K562 (cell line): Measurements from ENCODE around the gene NUBP2. TPM values are rescaled to one million over a fixed set of nuclear protein-coding genes. Genes with fewer than 3 reads are reported as not detected.

Source experiments
- ATAC-seq: fragments of 200-7000 bp; cut with Tn5 transposase; 3 replicates; pipeline ENCODE4 v1.9.1; 2020; ENCODE audit warnings: moderate library complexity
- BruUV-seq: library from RNA; stranded (reverse); fragments of 400-500 nt; replicated peaks from 2 replicates; lab custom pipeline; 2021; lab: Mats Ljungman, UMichigan
- CTCF ChIA-PET: fragments of 300-600 bp; formaldehyde crosslinking; extraction: SDS; loops from one replicate; lab custom pipeline; 2021; ENCODE audit warnings: low intra/inter-chr PET ratio; lab: Yijun Ruan, JAX
- POLR2A ChIA-PET: fragments of 300-600, 350-650 bp; sonication (Branson Sonifier 250); formaldehyde crosslinking; extraction: SDS; loops from one replicate; lab custom pipeline; 2021; ENCODE audit warnings: antibody characterized with exemption, inconsistent platforms; lab: Yijun Ruan, JAX
- DNase-seq, 4 experiments: peaks; one replicate each; pipeline versions ENCODE4 v3.0.0 to v3.0.0-alpha.2; 2011 to 2018; ENCODE audit warnings: low spot score in 3 of 4, mixed read lengths in 3 of 4; ENCODE audit errors: extremely low read depth in 1 of 4
- FAIRE-seq: peaks from 2 replicates; lab custom pipeline; 2011; peaks lifted over from hg19 to GRCh38; lab: Jason Lieb, UNC
- H2AFZ ChIP-seq: 2 replicates; pipeline ENCODE4 v1.6.0; 2011; ENCODE audit warnings: low read depth, low read length, control low read depth, inconsistent platforms
- H3K27ac ChIP-seq: fragments of 200-600 bp; 3 replicates; pipeline ENCODE4 v1.8.0; 2011; ENCODE audit warnings: low read depth, mild to moderate bottlenecking, control low read depth, inconsistent platforms, low read length, moderate library complexity, mixed read lengths; ENCODE audit errors: extremely low read depth
- H3K27me3 ChIP-seq, 2 experiments: fragments of 300-600 bp in 1 of 2; 2 replicates in 1 of 2; 3 replicates in 1 of 2; pipeline versions ENCODE4 v1.6.0 to v1.8.0; 2011; ENCODE audit warnings: inconsistent platforms in 2 of 2, low read length in 2 of 2, mild to moderate bottlenecking in 1 of 2, mixed read lengths in 1 of 2, moderate library complexity in 1 of 2; ENCODE audit not compliant: control insufficient read depth in 2 of 2, insufficient read depth in 2 of 2
- H3K36me3 ChIP-seq: fragments of 300-600 bp; 3 replicates; pipeline ENCODE4 v1.8.0; 2011; ENCODE audit warnings: mild to moderate bottlenecking, low read length, inconsistent platforms; ENCODE audit not compliant: control insufficient read depth, insufficient read depth
- H3K4me1 ChIP-seq, 2 experiments: fragments of 200-600 bp in 1 of 2; replicated peaks in 1 of 2; 2 replicates in 1 of 2; 3 replicates in 1 of 2; pipeline versions ENCODE4 v1.5.1 to v1.8.0; 2011; ENCODE audit warnings: inconsistent platforms in 2 of 2, low read length in 2 of 2, mild to moderate bottlenecking in 1 of 2, mixed read lengths in 1 of 2, moderate library complexity in 1 of 2; ENCODE audit not compliant: control insufficient read depth in 2 of 2, insufficient read depth in 2 of 2
- H3K4me2 ChIP-seq: 2 replicates; pipeline ENCODE4 v1.6.1; 2011; ENCODE audit warnings: low read length, control low read depth, inconsistent platforms, mixed read lengths; ENCODE audit not compliant: insufficient read depth
- H3K4me3 ChIP-seq: fragments of 200-600 bp; sonication (generic), shearing (Covaris generic); 2 replicates; pipeline ENCODE4 v1.5.1; 2016; ENCODE audit warnings: control low read depth, inconsistent platforms
- H3K79me2 ChIP-seq: fragments of 200-600 bp; 3 replicates; pipeline ENCODE4 v1.8.0; 2011; ENCODE audit warnings: low read length, inconsistent platforms; ENCODE audit not compliant: control insufficient read depth, insufficient read depth
- H3K9ac ChIP-seq, 2 experiments: 2 replicates each; pipeline versions ENCODE4 v1.6.0 to v1.6.1; 2011; ENCODE audit warnings: low read depth in 2 of 2, low read length in 2 of 2, control low read depth in 1 of 2, inconsistent platforms in 1 of 2, mild to moderate bottlenecking in 1 of 2, mixed read lengths in 1 of 2; ENCODE audit not compliant: insufficient read depth in 1 of 2
- H3K9me1 ChIP-seq: one replicate; pipeline ENCODE4 v1.6.0; 2011; ENCODE audit warnings: inconsistent platforms, mild to moderate bottlenecking, low read length, moderate library complexity; ENCODE audit not compliant: control insufficient read depth, insufficient read depth
- H3K9me3 ChIP-seq: replicated peaks from 2 replicates; pipeline ENCODE4 v1.5.1; 2011; ENCODE audit warnings: low read depth, low read length, inconsistent platforms; ENCODE audit not compliant: control insufficient read depth, insufficient read depth
- H4K20me1 ChIP-seq: replicated peaks from 2 replicates; pipeline ENCODE4 v1.6.1; 2011; ENCODE audit warnings: low read length, inconsistent platforms, mixed read lengths; ENCODE audit not compliant: control insufficient read depth, insufficient read depth
- JUND ChIP-seq, 2 experiments: IDR thresholded peaks; 2 replicates in 1 of 2; 3 replicates in 1 of 2; pipeline ENCODE4 v1.6.1; 2011; ENCODE audit warnings: borderline replicate concordance in 2 of 2, low read depth in 2 of 2, low read length in 2 of 2, improper control_type of control experiment in 1 of 2, missing biosample characterization in 1 of 2, missing genetic modification characterization in 1 of 2, missing genetic modification reagents in 1 of 2
- KLF6 ChIP-seq: fragments of 250-450 bp; sonication (Bioruptor Pico); IDR thresholded peaks from 2 replicates; pipeline ENCODE4 v1.4.0; 2020; ENCODE audit warnings: mild to moderate bottlenecking, moderate library complexity, borderline replicate concordance
- POLR2G ChIP-seq: fragments of 200-400 bp; formaldehyde crosslinking; IDR thresholded peaks from 2 replicates; pipeline ENCODE4 v1.6.1; 2017; ENCODE audit warnings: low read depth, mild to moderate bottlenecking, antibody characterized with exemption, low read length, moderate library complexity
- PURB ChIP-seq: sonication (generic); formaldehyde crosslinking; IDR thresholded peaks from 2 replicates; pipeline ENCODE4 v1.9.0; 2021; ENCODE audit warnings: low read depth, mild to moderate bottlenecking, missing genetic modification reagents
- RBM14 ChIP-seq: fragments of 200-400 bp; formaldehyde crosslinking; IDR thresholded peaks from 2 replicates; pipeline ENCODE4 v1.6.1; 2018; ENCODE audit warnings: low read depth, mild to moderate bottlenecking, low read length, moderate library complexity, borderline replicate concordance; ENCODE audit not compliant: insufficient read depth
- ZNF212 ChIP-seq: fragments of 450-650 bp; formaldehyde crosslinking; IDR thresholded peaks from 2 replicates; pipeline ENCODE4 v1.4.0; 2020; ENCODE audit warnings: mild to moderate bottlenecking
- ZNF830 ChIP-seq: fragments of 250-450 bp; sonication (Bioruptor Pico); IDR thresholded peaks from 2 replicates; pipeline ENCODE4 v1.5.0; 2021; ENCODE audit warnings: mild to moderate bottlenecking
- WGBS: fragments of 100-300 bp; shearing (Covaris generic); methylation state at CpG from one replicate; pipeline ENCODE4 v1.1.6; 2016; ENCODE audit warnings: low coverage, mixed read lengths; ENCODE audit not compliant: insufficient coverage; ENCODE audit errors: missing lambda C conversion rate; 5-methylcytosine and 5-hydroxymethylcytosine counted together
- in situ Hi-C: fragments of 300-500 bp; cut with MboI; formaldehyde crosslinking; loops from 4 replicates; pipeline ENCODE4 v1.15.0; 2018; ENCODE audit warnings: inconsistent platforms, mixed read lengths
- intact Hi-C: fragments of 100-400 bp; cut with micrococcal nuclease; formaldehyde crosslinking; loops from 2 replicates; pipeline ENCODE4 v1.14.2; 2022
- polyA plus RNA-seq, 8 experiments: library from polyadenylated mRNA; depleted of rRNA in 4 of 8; stranded (reverse) in 5 of 8; unstranded in 3 of 8; fragments of >200 nt; fragmentation: Nextera tagmentation in 2 of 8; fragmentation: Illumina TruSeq in 1 of 8; extraction: Ambion mirVana in 2 of 8; extraction: Trizol in 1 of 8; gene quantifications; 2 replicates each; pipeline versions ENCODE4 v1.2.1 to v1.2.3, GENCODE V29; 2011 to 2014; ENCODE audit warnings: inconsistent platforms in 1 of 8, missing spikeins in 1 of 8
- total RNA-seq, 7 experiments: library from RNA; depleted of rRNA in 6 of 7; stranded (reverse); fragments of >200 nt in 6 of 7; fragmentation: Illumina TruSeq in 2 of 7; extraction: Trizol in 2 of 7; gene quantifications; 2 replicates each; pipeline versions ENCODE4 v1.2.1 to v1.2.3, GENCODE V29; 2011 to 2021; ENCODE audit warnings: low replicate concordance in 1 of 7
- TF ChIP-seq, protein P1 (sequence below): sonication (generic); formaldehyde crosslinking; IDR thresholded peaks from 2 replicates; pipeline ENCODE4 v1.8.0; 2023; ENCODE audit warnings: mild to moderate bottlenecking, missing genetic modification reagents
- TF ChIP-seq, protein P2 (sequence below): fragments of 250-450 bp; sonication (Bioruptor Pico); IDR thresholded peaks from 2 replicates; pipeline ENCODE4 v1.8.0; 2021; ENCODE audit warnings: moderate library complexity, mild to moderate bottlenecking, inconsistent platforms
- TF ChIP-seq, protein P3 (sequence below), 2 experiments: fragments of 200-800 bp in 1 of 2; sonication (Bioruptor generic) in 1 of 2; sonication (generic) in 1 of 2; formaldehyde crosslinking in 1 of 2; IDR thresholded peaks in 1 of 2; conservative IDR thresholded peaks in 1 of 2; 2 replicates each; pipeline versions ENCODE4 v1.5.0 to v1.6.1; 2016 to 2020; ENCODE audit warnings: missing compliant biosample characterization in 1 of 2, missing genetic modification characterization in 1 of 2, missing genetic modification reagents in 1 of 2

Gene NUBP2
- total and polyA plus RNA-seq, 9 of the 15 experiments (the other 6 are each of a cell fraction or from before 2014, with no cell fraction given) = 1.8 to 115 (median 24.0) TPM

DNA sequence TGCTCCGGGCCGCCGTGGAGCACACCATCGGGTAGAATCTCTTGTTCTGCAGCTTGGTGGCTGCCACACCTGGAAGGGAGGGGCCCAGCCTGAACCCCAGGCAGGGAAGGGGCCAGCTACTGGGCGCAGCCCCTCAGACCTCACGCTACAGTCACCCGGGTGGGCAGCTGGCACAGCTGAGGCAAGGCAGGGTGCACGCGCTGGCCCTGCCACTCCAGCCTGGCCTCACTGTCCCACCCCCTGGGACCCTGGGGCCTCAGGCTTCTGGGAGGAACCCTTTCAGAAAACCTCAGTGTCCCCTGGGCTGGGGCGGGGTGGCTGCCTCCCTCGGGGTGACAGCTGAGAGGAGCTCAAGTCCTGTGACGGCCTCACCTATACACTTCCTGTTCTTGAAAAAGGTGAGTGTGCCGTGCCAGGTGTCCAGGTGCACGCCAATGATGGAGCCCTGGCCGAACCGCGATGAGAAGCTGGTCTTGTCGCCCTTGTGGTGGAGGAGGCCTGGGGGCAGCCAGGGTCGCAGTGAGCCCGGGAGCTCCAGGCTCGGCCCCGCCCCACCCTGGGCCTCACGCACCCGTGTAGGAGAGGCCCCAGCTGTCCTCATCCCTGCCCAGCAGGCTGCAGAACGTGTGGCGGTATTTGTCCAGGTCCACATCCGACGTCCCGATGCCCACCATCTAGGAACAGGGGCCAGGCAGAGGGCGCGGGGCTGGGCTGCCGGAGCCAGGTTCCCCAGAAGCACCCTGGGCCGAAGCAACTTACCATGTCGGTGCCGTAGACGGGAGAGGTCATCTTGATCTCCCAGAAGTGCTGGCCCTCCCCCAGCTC is 5.2 kb upstream of the NUBP2 start (continued):
- TF ChIP-seq POLR2G = peak; percentile 77
- no peak for TF ChIP-seq ZNF830 (CRISPR knock-in tag)
- TF ChIP-seq, all 486 proteins: peak for 8

DNA sequence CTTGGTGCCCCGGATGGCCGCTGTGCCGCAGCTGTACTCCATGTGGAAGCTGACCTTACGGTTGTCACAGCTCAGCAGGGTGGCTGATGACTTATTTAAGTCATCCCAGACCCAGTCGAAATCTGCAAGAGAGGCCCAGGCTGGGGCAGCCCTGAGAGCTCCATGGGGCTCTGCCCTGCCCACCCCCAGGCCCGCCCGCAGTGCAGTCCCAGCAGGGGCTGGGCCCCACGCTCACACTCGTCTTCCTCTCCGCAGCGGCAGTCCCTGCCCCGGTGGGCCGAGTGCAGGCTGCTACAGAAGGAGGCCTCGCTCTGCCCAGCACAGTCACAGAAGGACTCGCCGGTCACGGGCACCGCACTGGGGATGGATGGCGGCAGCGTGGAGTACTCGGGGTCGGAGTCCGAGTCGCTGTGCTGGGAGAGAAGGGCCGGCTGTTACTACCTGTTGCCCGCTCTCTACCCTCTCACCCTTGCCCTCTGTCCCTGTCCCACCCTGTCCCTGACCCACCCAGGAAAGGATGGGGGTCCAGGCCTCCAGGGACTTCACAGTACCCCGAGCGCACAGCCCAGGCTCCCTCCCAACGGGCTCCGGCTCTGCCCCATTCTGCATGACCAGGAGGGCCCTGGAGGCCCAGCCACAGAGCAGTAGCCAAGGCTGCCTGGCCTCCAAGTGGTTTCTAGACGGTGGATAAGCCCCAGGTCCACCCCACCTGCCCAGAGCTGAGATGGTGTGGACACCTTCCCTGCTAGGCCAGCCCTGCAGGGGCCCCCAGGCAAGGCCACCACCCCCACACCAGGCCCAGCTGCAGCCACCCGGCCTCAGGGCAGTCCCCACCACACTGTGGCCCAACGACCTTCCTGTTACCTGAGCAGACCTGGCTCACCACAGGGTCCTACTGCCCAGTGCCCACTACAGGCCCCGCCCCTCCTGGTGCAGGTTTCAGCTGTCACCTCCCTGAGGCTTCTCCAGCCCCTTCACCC is 4.3 kb upstream of the NUBP2 start:
- intact Hi-C loops (no loop called here), in situ Hi-C loops (no loop called here)
- Histone ChIP-seq H3K27me3 (no peaks in the 10 kb centered on the region), H3K4me1 (peaks cover 9 to 89% of the 10 kb centered on the region in 2 experiments; a peak in 4 of 5 replicates), H3K4me2 (no peak overlapping the region), H4K20me1 (peaks cover 3% of the 10 kb centered on the region; the same call in 1 of the 2 replicates), H3K79me2 (peaks cover 32% of the 10 kb centered on the region), H3K27ac (no peak overlapping the region), H3K9ac (peak overlapping the region in 1 of 2 experiments; percentile 84; a peak in 2 of 4 replicates), H3K9me1 (peaks cover 2% of the 10 kb centered on the region), H3K36me3 (peaks cover 52% of the 10 kb centered on the region; the same call in 2 of the 3 replicates), H3K9me3 (no peaks in the 10 kb centered on the region), H2AFZ (no peak overlapping the region), H3K4me3 (no peak overlapping the region)
- ChIA-PET CTCF (no interaction called here), POLR2A (interaction anchor here (0.6 to 1.4 kb wide), 7 partner anchors 8 to 1343 kb away, joined by 3 to 8 read pairs (median 3); partner anchors contain the start of genes ECI1, MSRB1 and RPS2)
- DNase-seq (no peak), FAIRE-seq (no peak), ATAC-seq (no peak)
- WGBS = 74% methylated on average over 26 of the region's 34 CpGs
- BruUV-seq = TSS peak; percentile 23
- TF ChIP-seq KLF6 (CRISPR knock-in tag) = no peak
- TF ChIP-seq, protein P1, sequence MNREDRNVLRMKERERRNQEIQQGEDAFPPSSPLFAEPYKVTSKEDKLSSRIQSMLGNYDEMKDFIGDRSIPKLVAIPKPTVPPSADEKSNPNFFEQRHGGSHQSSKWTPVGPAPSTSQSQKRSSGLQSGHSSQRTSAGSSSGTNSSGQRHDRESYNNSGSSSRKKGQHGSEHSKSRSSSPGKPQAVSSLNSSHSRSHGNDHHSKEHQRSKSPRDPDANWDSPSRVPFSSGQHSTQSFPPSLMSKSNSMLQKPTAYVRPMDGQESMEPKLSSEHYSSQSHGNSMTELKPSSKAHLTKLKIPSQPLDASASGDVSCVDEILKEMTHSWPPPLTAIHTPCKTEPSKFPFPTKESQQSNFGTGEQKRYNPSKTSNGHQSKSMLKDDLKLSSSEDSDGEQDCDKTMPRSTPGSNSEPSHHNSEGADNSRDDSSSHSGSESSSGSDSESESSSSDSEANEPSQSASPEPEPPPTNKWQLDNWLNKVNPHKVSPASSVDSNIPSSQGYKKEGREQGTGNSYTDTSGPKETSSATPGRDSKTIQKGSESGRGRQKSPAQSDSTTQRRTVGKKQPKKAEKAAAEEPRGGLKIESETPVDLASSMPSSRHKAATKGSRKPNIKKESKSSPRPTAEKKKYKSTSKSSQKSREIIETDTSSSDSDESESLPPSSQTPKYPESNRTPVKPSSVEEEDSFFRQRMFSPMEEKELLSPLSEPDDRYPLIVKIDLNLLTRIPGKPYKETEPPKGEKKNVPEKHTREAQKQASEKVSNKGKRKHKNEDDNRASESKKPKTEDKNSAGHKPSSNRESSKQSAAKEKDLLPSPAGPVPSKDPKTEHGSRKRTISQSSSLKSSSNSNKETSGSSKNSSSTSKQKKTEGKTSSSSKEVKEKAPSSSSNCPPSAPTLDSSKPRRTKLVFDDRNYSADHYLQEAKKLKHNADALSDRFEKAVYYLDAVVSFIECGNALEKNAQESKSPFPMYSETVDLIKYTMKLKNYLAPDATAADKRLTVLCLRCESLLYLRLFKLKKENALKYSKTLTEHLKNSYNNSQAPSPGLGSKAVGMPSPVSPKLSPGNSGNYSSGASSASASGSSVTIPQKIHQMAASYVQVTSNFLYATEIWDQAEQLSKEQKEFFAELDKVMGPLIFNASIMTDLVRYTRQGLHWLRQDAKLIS (CRISPR knock-in tag) = no peak
- TF ChIP-seq JUND (IDR thresholded peaks at IDR 0.05; ENCODE audit: borderline replicate concordance, low read depth, low read length) = no peak
- no peak for TF ChIP-seq JUND (tag; IDR thresholded peaks at IDR 0.05; ENCODE audit: borderline replicate concordance, low read depth, low read length)
- TF ChIP-seq, protein P2, sequence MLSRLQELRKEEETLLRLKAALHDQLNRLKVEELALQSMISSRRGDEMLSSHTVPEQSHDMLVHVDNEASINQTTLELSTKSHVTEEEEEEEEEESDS (CRISPR knock-in tag) = no peak
- no peak for TF ChIP-seq ZNF212 (CRISPR knock-in tag)
- TF ChIP-seq, protein P3, sequence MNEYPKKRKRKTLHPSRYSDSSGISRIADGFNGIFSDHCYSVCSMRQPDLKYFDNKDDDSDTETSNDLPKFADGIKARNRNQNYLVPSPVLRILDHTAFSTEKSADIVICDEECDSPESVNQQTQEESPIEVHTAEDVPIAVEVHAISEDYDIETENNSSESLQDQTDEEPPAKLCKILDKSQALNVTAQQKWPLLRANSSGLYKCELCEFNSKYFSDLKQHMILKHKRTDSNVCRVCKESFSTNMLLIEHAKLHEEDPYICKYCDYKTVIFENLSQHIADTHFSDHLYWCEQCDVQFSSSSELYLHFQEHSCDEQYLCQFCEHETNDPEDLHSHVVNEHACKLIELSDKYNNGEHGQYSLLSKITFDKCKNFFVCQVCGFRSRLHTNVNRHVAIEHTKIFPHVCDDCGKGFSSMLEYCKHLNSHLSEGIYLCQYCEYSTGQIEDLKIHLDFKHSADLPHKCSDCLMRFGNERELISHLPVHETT (CRISPR knock-in tag; conservative IDR thresholded peaks at IDR 0.05 in 1 of 2, IDR thresholded peaks at IDR 0.05 in 1 of 2) = no peak
- TF ChIP-seq PURB (CRISPR knock-in tag) = no peak
- no peak for TF ChIP-seq RBM14
